IPS-15b (cell line): ENCODE results near the gene SF3B3.
"Not testable (repeated sequence)": the region's sequence is repeated elsewhere in the genome, so short reads cannot be mapped to it uniquely, and the experiment has no call there.

Source experiments
- H3K27me3 ChIP-seq: one replicate; pipeline ENCODE4 v1.6.1; 2013; ENCODE audit warnings: low read length; ENCODE audit not compliant: control insufficient read depth, insufficient read depth
- H3K36me3 ChIP-seq: one replicate; pipeline ENCODE4 v1.6.1; 2013; ENCODE audit warnings: low read length; ENCODE audit not compliant: control insufficient read depth, insufficient read depth
- H3K4me1 ChIP-seq: one replicate; pipeline ENCODE4 v1.6.1; 2013; ENCODE audit warnings: mild to moderate bottlenecking, low read length; ENCODE audit not compliant: control insufficient read depth, insufficient read depth
- H3K4me3 ChIP-seq: one replicate; pipeline ENCODE4 v1.5.1; 2013; ENCODE audit warnings: low read depth, low read length
- H3K9ac ChIP-seq: one replicate; pipeline ENCODE4 v1.6.1; 2013; ENCODE audit warnings: low read depth, mild to moderate bottlenecking, low read length
- H3K9me3 ChIP-seq: one replicate; pipeline ENCODE4 v1.6.1; 2013; ENCODE audit warnings: mild to moderate bottlenecking, low read length; ENCODE audit not compliant: control insufficient read depth, insufficient read depth

The SF3B3 gene

DNA sequence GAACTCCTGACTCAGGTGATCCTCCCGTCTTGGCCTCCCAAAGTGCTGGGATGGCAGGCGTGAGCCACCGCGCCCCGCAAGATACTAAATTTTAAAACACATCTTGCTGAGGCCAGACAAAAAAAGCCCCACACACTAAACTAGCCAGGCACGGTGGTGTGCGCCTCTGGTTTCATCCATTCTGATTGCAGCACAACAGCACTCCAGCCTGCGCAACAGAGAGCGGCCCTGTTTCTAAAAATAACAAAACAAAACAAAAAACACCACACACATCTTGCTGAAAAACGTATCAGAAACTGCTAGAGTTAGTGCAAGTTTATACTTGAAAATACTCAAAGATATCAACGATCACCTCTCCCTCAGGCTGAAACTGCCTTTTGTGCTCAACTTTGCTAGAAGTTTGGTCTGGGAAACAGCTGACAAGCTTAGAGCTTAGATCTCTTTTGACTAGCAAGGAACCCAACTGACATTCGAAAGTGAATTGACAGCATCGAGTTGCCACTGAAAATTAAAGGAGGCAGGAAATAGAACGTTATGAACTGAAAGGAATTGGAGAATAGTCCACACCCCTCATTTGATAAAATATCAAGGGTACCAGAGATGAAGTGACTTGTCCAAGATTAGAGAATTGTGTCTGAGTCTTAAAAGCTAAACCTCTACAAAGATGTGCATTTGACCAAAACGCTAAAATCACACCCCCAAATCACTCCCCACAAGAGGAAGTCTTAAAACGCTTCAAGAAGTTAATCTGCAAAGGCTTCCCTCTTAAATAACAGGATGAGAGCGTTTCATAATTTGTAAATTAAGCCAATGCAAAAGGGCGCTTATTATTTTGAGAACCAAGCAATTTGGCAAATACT, 1.2 kb upstream of the SF3B3 start:
- peaks cover 5% of the 10 kb centered on the region for H3K4me1 ChIP-seq
- no peaks in the 10 kb centered on the region for H3K27me3 ChIP-seq
- H3K9ac ChIP-seq, result peak overlapping the region; percentile 100
- H3K9me3 ChIP-seq, result no peaks in the 10 kb centered on the region
- H3K36me3 ChIP-seq, result peaks cover 8% of the 10 kb centered on the region
- H3K4me3 ChIP-seq, result peak overlapping the region; percentile 82

GRCh38 chr16:70523076-70523742, 407 bp upstream of the SF3B3 start, which contains the start of gene COG4:
Gene COG4 (minus strand): TSS chr16:70523554. CDS start chr16:70523543, 11 bp downstream.
- peak within 1 kb of the TSS; percentile 100 for H3K9ac ChIP-seq
- H3K9me3 ChIP-seq, result no peaks in the 10 kb centered on the region
- no peaks in the 10 kb centered on the region for H3K27me3 ChIP-seq
- H3K4me3 ChIP-seq, result peak within 1 kb of the TSS; percentile 82
- H3K36me3 ChIP-seq, result peaks cover 10% of the 10 kb centered on the region
- peaks cover 5% of the 10 kb centered on the region for H3K4me1 ChIP-seq

DNA sequence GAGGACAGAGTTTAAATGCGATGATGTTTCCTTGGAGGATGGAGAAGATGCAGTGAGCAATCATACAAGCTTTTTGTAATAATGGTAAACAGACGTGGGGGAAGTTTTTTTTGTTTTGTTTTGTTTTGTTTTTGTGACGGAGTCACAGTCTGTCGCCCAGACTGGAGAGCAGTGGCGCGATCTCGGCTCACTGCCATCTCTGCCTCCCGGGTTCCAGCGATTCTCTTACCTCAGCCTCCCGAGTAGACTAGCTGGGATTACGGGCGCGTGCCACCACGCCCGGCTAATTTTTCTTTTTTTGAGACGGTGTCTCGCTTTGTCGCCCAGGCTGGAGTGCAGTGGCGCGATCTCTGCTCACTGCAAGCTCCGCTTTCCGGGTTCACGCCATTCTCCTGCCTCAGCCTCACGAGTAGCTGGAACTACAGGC, 796 bp downstream of the SF3B3 start:
- Histone ChIP-seq H3K36me3 (peaks cover 21% of the 10 kb centered on the region), H3K9ac (peak overlapping the region; percentile 100), H3K4me3 (peak overlapping the region; percentile 82)
- H3K27me3 ChIP-seq, H3K9me3 ChIP-seq, H3K4me1 ChIP-seq: not testable (repeated sequence)

GRCh38 chr16:70526403-70526802, 2.8 kb downstream of the SF3B3 start:
- peaks cover 37% of the 10 kb centered on the region for H3K36me3 ChIP-seq

GRCh38 chr16:70527315-70527996, 3.8 kb downstream of the SF3B3 start:
- Histone ChIP-seq H3K27me3 (no peaks in the 10 kb centered on the region), H3K4me1 (peaks cover 5% of the 10 kb centered on the region), H3K4me3 (no peak overlapping the region), H3K9me3 (no peaks in the 10 kb centered on the region), H3K9ac (no peak overlapping the region), H3K36me3 (peaks cover 44% of the 10 kb centered on the region)

More at GRCh38 chr16:70526403-70526802, 2.8 kb downstream of the SF3B3 start:
- no peaks in the 10 kb centered on the region for H3K9me3 ChIP-seq
- no peak overlapping the region for H3K9ac ChIP-seq
- peak overlapping the region; percentile 14 for H3K4me3 ChIP-seq
- H3K4me1 ChIP-seq, result peaks cover 5% of the 10 kb centered on the region
- H3K27me3 ChIP-seq, result no peaks in the 10 kb centered on the region

DNA sequence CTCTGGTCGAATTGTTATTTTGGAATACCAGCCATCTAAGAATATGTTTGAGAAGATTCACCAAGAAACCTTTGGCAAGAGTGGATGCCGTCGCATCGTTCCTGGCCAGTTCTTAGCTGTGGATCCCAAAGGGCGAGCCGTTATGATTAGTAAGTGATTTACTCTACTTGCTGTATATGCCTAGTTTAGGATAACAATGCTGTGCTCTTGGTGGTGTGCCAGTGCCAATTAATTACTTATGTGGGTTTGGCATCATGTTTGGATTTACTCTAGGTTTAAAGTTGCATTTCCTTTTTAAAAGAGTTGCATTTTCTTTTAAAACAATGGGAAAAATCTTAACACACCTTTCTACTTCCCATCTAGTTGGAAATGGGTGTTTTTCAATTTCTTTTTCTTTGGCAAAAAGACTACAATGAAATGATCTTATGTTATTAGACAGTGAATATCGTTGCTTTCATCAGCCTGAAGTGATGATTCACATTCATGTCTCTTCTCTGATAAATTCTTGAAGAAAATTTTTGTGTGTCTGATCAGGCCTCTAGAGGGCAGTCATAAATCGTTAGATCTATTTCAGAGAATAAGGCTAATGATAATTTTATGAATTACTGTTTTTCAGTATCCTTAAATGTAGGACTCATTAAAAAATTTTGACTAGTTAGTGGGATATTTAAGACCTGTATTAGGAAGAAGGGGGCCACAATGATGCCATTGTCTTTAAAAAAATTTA, 5.6 kb downstream of the SF3B3 start:
- peaks cover 5% of the 10 kb centered on the region for H3K4me1 ChIP-seq
- H3K4me3 ChIP-seq, result no peak overlapping the region
- H3K9me3 ChIP-seq, result no peaks in the 10 kb centered on the region
- H3K9ac ChIP-seq, result no peak overlapping the region
- no peaks in the 10 kb centered on the region for H3K27me3 ChIP-seq
- peaks cover 61% of the 10 kb centered on the region for H3K36me3 ChIP-seq

DNA sequence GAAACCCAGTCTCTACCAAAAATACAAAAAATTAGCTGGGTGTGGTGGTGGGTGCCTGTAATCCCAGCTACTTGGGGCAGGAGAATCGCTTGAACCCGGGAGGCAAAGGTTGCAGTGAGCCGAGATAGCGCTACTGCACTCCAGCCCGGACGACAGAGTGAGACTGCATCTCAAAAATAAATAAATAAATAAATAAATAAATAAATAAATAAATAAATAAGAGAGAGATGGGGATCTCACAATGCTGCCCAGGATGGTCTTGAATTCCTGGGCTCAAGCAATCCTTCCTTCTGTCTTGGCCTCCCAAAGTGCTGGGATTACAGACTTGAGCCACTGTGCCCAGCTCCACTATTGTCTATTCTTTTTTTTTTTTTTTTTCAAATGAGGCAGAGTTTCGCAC, 6.3 kb downstream of the SF3B3 start:
- not testable (repeated sequence) for H3K9ac ChIP-seq, H3K27me3 ChIP-seq, H3K9me3 ChIP-seq, H3K4me1 ChIP-seq, H3K4me3 ChIP-seq
- H3K36me3 ChIP-seq, result peaks cover 61% of the 10 kb centered on the region

DNA sequence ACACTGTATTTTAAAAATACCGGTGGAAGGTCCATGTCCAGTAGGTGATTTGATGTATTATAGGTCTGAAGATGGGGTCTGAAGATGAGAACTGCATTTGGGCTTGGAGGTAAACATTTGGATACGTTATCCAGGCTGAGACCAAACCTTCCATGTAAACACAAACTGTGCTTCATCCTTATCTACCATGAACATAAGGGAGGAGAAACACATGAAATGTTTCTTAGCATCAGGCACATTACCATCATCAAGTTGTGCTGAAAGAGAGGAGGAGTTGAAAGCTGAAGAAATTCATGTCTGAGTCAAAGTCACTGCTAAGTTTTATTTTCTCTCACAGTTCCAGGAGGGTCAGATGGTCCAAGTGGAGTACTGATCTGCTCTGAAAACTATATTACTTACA, 11.4 kb downstream of the SF3B3 start:
- peaks cover 64% of the 10 kb centered on the region for H3K36me3 ChIP-seq

GRCh38 chr16:70540994-70541393, 17.4 kb downstream of the SF3B3 start:
- Histone ChIP-seq H3K27me3 (no peaks in the 10 kb centered on the region), H3K9me3 (no peaks in the 10 kb centered on the region), H3K36me3 (peaks cover 67% of the 10 kb centered on the region), H3K9ac (no peak overlapping the region), H3K4me3 (no peak overlapping the region), H3K4me1 (no peaks in the 10 kb centered on the region)

More for the DNA sequence above, 11.4 kb downstream of the SF3B3 start:
- H3K4me3 ChIP-seq, result no peak overlapping the region
- H3K9me3 ChIP-seq, result no peaks in the 10 kb centered on the region
- H3K9ac ChIP-seq, result no peak overlapping the region
- H3K27me3 ChIP-seq, result no peaks in the 10 kb centered on the region
- H3K4me1 ChIP-seq, result no peaks in the 10 kb centered on the region

DNA sequence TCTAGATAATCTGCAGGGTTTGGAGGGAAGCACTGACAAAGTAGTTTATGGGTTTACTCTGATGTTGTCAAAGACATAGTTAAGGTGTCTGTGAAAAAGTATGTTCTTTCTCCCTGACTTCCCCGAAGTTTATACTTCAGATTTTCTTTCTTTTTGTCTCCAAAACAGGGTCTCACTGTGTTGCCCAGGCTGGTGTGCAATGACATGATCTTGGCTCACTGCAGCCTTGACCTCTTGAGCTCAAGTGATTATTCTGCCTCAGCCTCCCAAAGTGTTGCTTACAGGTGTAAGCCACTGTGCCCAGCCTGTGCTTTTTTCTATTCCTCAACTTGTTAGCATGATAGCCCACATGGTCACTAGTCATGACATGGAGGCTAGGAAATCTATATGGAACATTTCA, 20.9 kb downstream of the SF3B3 start:
- no peaks in the 10 kb centered on the region for H3K9me3 ChIP-seq
- H3K4me3 ChIP-seq, result no peak overlapping the region
- H3K27me3 ChIP-seq, result no peaks in the 10 kb centered on the region
- H3K9ac ChIP-seq, result no peak overlapping the region
- H3K36me3 ChIP-seq, result peaks cover 68% of the 10 kb centered on the region
- no peaks in the 10 kb centered on the region for H3K4me1 ChIP-seq

DNA sequence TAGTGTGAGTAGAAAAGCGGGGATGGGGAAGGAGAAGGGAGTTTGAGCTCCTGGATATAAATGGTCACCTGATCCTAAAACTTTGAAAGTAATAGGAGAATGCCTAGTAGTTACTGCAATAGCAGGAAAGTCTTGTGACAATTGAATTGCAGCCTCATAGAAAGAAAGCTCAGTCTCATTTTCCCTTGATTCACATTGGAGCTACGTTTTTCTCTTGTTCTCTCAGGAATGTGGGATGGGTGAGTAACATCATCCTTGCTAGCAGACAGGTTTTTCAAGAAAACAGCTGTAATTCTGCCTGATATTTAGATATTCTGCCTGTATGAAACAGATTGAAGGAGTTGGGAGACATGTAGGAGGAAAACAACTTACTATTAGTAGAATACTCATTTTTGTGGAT, 25.3 kb downstream of the SF3B3 start:
- Histone ChIP-seq H3K4me1 (no peaks in the 10 kb centered on the region), H3K36me3 (peaks cover 61% of the 10 kb centered on the region), H3K9me3 (no peaks in the 10 kb centered on the region), H3K27me3 (no peaks in the 10 kb centered on the region), H3K9ac (no peak overlapping the region), H3K4me3 (no peak overlapping the region)
